Lower leg skin (tissue), 4 donors: ENCODE results near the gene SS18L1. TPM values are rescaled to one million over a fixed set of nuclear protein-coding genes. Genes with fewer than 3 reads are reported as not detected.

Source experiments
- DNase-seq, 2 donors: peaks; one replicate each; pipeline ENCODE4 v3.0.0-alpha.2; 2019; ENCODE audit warnings: low spot score in 2 of 2
- H3K4me3 ChIP-seq: fragments of 200-600 bp; sonication (generic); 2 replicates; pipeline ENCODE4 v1.5.1; 2017; ENCODE audit warnings: mild to moderate bottlenecking, low read depth; ENCODE audit not compliant: poor library complexity, severe bottlenecking
- POLR2A ChIP-seq, 2 donors: fragments of 450-650 bp; IDR thresholded peaks; one replicate each; pipeline ENCODE4 v1.6.1; 2016 to 2017; ENCODE audit warnings: antibody characterized with exemption in 2 of 2, mild to moderate bottlenecking in 1 of 2, moderate library complexity in 1 of 2
- WGBS, 2 donors: methylation state at CpG; one replicate each; pipeline ENCODE4 v1.1.5; 2018; 5-methylcytosine and 5-hydroxymethylcytosine counted together
- intact Hi-C: fragments of 100-400 bp; cut with DNase I; formaldehyde crosslinking; loops from one replicate; pipeline ENCODE4 v1.15.0; 2023; ENCODE audit warnings: low total_unique reads
- total RNA-seq, 4 donors: library from RNA; depleted of rRNA; stranded (reverse); fragments of >200 nt; gene quantifications; one replicate each; pipeline ENCODE4 v1.1.0, GENCODE V29; 2016
- TF ChIP-seq, protein P1 (sequence below), 3 donors: fragments of 450-650 bp; IDR thresholded peaks; one replicate each; pipeline ENCODE4 v1.5.1; 2016; ENCODE audit warnings: antibody characterized with exemption in 3 of 3, mild to moderate bottlenecking in 3 of 3, moderate library complexity in 2 of 3

SS18L1 gene
- total RNA-seq, 4 donors from 2014 or later = 23.3 to 51.7 (median 25.8) TPM

DNA sequence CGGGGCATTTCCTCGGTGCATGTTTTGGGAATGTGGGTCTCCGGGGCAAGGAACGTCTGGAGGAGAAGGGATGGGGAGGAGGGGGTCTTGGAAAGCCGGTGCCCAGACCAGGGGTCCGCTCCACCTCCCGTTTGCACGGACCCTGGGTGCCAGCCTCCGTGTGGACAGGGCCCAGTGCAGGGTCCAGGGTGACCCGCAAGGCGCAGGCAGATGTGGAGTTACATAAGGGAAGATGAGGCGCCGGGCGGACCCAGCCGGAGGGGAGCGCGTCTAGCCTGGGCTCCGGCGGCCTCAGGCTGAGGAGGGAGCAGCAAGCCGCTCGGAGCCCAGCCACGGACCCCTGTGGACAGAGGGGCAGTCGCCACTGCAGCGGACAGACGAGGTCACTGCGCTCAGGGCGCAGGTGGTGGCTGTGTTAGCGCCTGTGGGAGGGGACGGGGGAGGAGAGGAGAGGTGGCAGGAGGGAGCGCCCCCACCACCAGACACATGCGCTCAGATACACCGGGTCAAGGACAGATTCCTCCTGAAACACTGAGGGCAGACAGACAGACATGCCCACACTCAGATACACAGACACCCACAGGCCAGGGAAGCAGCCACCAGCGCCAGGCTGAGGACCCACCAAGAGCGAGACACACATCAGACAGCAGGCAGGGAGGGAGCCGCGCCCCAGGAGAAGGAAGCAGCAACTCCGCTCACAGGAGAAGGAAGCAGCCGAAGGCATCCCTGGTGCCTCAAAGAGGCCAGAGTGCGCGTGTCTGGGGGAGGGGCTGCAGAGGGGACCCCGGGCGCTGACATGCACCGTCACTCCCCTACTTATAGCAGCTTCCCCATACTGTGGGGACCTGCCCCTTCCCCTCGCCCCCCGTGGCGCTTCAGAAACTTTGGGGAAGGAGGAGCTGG lies 77.3 kb downstream of the SS18L1 start:
- intact Hi-C loops = no loop called here
- TF ChIP-seq, protein P1, sequence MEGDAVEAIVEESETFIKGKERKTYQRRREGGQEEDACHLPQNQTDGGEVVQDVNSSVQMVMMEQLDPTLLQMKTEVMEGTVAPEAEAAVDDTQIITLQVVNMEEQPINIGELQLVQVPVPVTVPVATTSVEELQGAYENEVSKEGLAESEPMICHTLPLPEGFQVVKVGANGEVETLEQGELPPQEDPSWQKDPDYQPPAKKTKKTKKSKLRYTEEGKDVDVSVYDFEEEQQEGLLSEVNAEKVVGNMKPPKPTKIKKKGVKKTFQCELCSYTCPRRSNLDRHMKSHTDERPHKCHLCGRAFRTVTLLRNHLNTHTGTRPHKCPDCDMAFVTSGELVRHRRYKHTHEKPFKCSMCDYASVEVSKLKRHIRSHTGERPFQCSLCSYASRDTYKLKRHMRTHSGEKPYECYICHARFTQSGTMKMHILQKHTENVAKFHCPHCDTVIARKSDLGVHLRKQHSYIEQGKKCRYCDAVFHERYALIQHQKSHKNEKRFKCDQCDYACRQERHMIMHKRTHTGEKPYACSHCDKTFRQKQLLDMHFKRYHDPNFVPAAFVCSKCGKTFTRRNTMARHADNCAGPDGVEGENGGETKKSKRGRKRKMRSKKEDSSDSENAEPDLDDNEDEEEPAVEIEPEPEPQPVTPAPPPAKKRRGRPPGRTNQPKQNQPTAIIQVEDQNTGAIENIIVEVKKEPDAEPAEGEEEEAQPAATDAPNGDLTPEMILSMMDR (IDR thresholded peaks at IDR 0.05) = peak in 1 of 3 donors; percentile 13
- TF ChIP-seq POLR2A (IDR thresholded peaks at IDR 0.05) = no peak
- DNase-seq = no peak
- H3K4me3 ChIP-seq = no peak overlapping the region
- WGBS, 2 donors = 2 to 4% methylated on average over 36 to 37 of the region's 46 CpGs

DNA sequence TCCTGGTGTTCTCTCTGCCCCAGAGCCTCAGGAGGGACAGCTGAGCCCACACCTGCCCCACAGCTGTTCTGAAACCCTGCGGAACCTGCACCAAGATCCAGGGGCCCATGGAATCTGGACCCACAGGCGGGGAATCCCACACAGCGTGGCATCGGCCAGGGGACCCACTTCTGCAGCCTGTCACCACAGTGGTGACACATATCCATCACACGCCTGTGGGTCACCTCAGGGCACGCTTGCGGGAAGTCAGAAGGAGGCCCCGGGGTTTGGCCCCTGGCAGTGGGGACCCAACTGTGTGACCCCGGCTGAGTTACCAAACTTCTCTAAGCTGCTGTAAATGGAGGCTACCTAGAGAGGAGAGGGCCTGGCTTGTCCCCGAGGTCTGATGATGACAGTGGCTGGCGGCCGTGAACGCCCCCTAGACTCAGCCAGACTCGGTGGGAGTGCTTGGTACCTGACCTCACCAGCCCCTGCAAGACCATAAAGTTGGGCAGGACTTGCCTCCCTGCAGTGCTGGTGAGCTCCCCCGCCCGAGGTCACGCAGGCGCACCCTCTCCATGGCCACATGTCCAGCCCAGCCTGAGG lies 78.8 kb downstream of the SS18L1 start:
- DNase-seq = no peak
- intact Hi-C loops = no loop called here
- 86 to 90% methylated on average over 4 to 14 of the region's 18 CpGs for WGBS, 2 donors
- TF ChIP-seq POLR2A (IDR thresholded peaks at IDR 0.05) = no peak
- TF ChIP-seq, protein P1 (IDR thresholded peaks at IDR 0.05) = no peak
- H3K4me3 ChIP-seq = no peak overlapping the region

DNA sequence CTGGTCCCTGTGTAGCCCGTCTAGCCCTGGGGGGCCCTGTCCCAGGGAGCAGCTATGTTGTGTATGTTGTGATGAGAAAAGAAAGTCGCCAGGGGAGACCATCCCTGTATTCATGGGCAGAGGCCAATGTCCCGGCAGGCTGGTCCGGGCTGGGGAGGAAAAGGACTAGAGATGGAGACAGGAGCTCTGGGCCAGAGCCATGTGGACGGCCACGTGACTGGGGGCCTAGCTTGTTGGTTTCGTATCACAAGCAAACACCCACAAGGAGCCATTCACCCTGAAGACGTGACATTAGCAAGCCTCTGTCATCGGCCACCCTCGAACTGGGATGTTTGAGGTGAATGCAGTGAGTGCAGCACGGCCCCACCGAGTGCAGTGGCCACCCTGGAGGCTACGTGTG lies 79.4 kb downstream of the SS18L1 start:
- WGBS, 2 donors = 80 to 81% methylated on average over 11 to 13 of the region's 13 CpGs

DNA sequence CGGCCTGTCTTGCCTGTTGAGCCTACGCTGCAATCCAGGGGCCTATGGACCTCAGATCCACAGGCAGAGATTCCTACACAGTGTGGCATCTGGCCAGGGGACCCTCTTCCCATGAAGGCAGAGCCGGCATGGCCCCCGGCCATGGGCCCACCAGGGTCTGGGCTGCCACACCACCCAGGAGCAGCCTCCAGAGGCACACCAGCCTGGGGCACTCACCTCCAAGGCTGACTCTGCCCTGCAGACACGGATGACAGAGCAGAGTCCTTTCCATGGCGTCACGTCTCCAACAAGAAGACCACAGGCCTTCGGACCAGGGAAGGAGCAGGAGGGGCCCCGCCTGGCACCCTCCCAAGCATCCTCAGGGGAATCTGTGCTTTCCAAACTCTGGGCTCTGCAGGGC lies 80.0 kb downstream of the SS18L1 start:
- no peak for DNase-seq
- intact Hi-C loops = no loop called here
- TF ChIP-seq, protein P1 (IDR thresholded peaks at IDR 0.05) = no peak
- TF ChIP-seq POLR2A (IDR thresholded peaks at IDR 0.05) = no peak
- WGBS, 2 donors = 82 to 88% methylated on average over 6 to 9 of the region's 9 CpGs
- H3K4me3 ChIP-seq = no peak overlapping the region

More for the DNA sequence above, 79.4 kb downstream of the SS18L1 start:
- H3K4me3 ChIP-seq = no peak overlapping the region
- intact Hi-C loops = no loop called here
- TF ChIP-seq, protein P1 (IDR thresholded peaks at IDR 0.05) = no peak
- TF ChIP-seq POLR2A (IDR thresholded peaks at IDR 0.05) = no peak
- DNase-seq = no peak

DNA sequence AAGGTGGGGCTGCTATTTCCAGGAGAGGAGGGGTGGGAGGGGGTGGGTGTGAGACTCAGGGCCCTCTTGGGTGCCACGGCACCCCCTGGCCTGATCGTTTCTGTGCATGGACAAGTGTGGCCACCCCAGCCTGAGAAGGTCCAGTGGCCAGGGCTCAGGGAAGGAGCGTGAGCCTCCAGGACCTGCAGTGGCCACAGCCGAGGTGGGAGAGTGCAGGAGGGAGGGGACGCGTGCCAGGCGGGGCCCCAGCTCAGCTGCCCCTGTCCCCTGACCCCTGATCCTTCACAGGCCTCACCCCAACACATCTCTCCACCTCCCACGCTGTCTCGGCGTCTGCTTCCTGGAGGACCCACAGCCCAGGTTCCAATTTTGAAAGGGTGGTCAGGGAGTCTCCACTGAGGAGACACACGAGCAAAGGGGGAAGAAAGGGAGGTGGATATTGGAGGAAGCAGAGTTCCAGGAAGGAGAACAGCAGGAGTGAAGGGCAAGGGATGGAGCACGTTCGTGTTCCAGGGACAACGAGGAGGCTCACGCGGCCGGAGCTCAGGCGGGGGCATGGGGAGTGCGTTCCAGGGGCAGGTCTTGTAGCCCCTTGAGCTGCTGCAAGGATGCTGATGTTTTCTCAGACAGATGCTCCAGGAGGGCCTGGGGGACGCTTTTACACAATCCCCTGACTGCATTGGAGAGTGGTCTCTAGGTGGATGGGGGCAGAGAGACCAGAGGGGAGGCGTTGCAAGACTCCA lies 80.7 kb downstream of the SS18L1 start:
- intact Hi-C loops = no loop called here
- TF ChIP-seq, protein P1 (IDR thresholded peaks at IDR 0.05) = no peak
- no peak for TF ChIP-seq POLR2A (IDR thresholded peaks at IDR 0.05)

More for the DNA sequence above, 80.7 kb downstream of the SS18L1 start:
- no peak for DNase-seq
- no peak overlapping the region for H3K4me3 ChIP-seq
- 68 to 69% methylated on average over 20 to 21 of the region's 21 CpGs for WGBS, 2 donors
